GM15510 (cell line): ENCODE measurements around the gene CDKN2AIPNL.

Experiments
- POLR2A ChIP-seq: IDR thresholded peaks from 3 replicates; pipeline ENCODE4 v1.6.1; 2011; ENCODE audit warnings: borderline replicate concordance; ENCODE audit not compliant: insufficient read length; ENCODE audit errors: extremely low read depth

CDKN2AIPNL gene

DNA sequence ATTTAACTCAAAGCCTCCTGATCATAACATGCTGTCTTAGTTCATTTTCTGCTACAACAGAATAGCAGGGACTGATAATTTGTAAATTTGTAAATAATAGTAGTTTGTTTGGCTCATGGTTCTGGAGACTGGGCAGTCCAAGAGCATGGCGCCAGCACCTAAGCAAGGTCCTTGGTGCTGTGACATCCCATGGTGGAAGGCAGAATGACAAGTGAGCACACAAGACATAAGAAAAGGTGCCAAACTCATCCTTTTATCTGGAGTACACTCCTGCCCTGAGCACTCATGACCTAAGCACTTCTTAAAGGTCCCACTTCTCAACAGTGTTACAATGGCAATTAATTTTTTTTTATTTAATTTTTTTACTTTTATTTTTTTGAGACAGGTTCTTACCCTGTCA is 24.2 kb downstream of the CDKN2AIPNL start:
- no peak for TF ChIP-seq POLR2A

DNA sequence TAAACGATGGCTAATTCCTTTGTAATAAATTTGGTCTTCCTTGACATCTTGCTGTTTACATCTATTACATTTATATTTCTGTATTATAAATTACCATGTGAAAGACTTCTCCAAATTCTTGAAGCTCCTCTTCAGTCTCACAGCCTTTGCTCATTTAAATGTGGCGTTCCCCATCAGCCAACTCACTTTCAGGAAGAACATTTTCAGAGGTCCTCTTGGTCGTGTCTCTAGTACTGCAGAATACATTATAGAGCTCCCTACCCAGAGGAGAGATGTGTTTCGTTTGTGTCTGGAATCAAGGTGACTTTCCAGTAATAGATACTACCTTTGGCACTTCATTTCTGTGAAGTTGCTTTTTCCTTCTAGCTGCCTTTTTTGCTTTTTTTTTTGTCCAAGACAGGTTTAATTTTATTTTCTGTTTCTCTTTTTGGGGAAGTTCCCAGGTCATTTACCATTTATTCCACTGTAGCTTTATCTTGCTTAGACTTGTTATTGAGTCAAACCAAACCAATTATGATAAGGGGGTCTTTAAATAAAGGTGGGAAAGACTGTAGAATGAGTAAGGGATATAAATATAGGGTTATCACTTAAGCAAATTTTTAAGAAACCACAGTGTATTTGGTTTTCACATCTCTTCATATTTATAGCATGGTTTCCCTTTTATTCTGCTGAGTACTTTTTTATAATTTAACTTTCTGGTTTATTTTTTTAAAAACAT is 27.5 kb downstream of the CDKN2AIPNL start:
- no peak for TF ChIP-seq POLR2A

DNA sequence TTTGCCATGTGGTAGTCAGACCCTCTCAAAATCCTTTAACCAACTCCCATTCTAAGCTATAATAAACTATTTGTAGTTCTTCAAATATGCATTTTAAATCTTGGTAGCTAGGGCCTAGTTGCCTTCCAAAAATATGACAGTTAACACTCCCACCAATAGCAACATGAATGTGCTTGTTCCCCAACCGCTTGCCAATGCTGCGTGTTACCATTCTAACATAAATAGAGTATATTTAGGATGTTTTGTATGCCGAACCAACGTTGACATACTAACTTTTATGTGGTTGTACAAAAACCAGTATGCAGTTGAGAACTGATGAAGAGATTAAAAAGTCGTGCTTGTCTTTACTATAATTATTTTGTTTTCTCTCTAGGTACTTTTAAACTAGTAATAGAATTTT is 31.3 kb downstream of the CDKN2AIPNL start:
- TF ChIP-seq POLR2A, result no peak

DNA sequence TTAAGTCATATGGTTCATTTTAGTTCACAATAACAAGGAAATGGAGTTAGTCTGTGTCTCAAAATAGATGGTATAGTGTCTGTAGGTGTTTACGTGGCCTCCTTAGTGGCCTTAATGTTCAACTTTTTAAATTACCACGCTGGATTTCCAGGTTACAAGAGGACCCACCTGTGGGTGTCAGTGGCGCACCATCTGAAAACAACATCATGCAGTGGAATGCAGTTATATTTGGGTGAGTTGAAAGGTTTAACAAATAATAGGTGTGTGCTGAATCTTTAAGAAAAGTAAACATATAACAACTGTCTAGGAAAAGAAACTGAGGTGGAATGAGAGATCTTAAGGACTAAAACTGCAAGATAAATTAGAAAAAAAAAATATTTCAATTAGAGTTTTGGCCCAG is 37.4 kb downstream of the CDKN2AIPNL start:
- no peak for TF ChIP-seq POLR2A

DNA sequence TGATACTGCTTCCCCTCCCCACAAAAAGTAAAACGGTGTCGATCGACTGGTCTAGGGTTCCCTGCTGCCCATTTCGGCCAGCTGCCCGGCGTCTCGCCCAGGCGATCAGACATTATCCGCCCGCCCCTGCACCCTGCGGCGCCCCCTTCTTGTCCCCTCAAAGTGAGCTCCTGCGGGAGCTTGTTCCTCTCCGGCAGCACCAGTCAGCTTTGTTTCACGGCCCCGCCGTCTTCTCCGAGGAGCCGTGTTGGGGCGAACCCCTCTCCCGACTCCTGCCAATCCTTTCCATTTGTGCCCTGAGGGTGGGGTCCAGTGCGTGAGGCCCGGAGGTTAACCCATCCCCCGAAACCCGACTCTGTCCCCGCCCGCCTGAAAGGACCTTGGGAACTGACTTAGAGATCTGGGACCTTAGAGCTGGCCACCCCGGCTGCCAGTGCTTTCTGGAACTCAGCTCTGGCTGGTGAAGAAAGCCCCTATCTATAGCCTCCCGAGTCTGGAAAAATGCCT is 39.8 kb downstream of the CDKN2AIPNL start:
- TF ChIP-seq POLR2A, result no peak

DNA sequence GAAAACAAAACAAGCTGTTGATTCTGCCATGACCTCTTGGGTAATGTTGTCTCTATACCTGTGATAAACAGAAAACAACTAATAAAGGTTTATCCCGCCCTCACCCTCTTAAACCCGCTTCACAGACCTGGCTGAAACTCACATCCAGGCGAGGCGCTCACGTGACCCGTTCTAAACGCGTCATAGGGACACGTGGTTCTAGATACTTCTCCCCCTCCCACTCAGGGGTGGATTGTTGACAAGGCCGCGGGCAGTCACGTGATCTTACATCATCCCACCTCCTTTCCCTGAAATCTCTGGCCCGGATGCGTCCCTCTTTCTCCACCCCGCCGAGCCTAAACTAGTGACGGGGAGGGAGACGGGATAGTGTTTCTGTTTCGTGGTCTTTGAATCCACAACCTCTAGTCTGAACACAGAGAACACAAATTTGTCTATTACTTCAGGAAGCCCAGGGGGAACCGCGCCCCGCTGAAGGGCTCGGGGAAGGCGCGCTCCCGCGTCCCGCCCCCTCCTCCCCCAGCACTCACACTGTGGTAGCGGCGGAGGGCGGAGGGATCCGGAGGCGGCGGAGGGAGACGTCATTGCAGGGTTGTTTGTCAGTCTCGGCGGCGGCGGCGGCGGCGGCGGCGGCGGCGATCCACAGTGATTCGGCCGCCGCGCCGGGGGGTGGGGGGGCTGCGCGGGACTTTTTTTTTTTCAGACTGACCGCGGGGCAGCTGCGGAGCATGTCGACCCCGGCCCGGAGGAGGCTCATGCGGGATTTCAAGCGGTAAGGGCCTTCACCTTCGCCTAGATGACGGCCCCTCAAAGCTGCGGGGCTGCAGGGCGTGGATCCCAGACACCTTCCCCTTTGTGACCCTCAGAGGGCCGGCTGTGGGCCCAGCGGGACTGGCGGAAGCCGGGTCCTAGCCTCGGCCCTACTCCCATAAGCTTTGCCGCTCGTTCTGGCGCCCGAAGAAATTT is 40.5 kb downstream of the CDKN2AIPNL start, which contains the start of gene UBE2B:
Gene UBE2B (plus strand): TSS at position 699 of the 963 bp plus-strand sequence. CDS start 27 bp downstream, at position 726.
- TF ChIP-seq POLR2A, result peak; percentile 64

DNA sequence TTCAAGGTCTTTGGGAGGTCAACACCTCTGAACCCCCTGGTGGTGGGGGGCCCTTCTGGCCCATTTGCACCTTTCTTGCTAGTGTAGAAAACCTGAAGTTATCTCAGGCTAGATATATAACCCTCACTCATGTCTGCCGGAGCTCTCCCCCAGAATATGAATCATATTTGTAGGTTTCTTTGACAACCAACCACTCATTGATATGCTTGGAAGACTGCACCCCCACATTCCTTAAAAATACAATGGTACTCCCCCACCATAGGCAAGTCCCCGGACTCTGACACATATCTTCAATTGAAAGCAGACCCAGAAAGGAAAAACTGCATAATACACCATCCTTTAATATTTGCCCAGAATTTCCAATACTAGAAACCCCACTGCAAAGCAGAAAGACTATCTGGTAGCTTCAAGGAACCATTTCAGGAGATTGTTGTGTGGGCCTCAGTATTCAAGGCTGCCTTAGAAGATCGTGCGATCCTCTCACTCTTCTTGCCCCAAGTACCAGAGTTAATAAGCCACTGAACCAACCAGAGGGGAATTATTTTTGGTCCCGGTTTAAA is 41.3 kb downstream of the CDKN2AIPNL start:
- no peak for TF ChIP-seq POLR2A

DNA sequence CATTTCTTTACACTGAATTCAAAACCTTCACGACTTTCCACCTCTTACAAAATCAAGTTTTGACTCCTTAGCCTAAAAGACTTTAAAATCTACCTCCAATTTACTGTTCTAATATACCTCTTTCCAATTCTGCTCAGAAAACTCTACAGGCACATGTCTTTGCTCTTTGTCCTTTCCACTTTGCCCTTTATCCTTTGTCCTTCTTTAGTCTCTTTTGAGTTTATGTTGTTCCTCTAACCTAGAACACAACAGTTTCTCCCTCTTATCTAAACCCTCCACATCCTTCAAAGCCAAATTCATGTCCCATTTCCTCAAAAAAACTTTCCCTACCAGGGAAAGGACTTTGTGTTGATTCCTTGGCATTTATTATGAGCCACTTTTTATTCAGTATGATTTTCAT is 46.1 kb downstream of the CDKN2AIPNL start:
- no peak for TF ChIP-seq POLR2A

DNA sequence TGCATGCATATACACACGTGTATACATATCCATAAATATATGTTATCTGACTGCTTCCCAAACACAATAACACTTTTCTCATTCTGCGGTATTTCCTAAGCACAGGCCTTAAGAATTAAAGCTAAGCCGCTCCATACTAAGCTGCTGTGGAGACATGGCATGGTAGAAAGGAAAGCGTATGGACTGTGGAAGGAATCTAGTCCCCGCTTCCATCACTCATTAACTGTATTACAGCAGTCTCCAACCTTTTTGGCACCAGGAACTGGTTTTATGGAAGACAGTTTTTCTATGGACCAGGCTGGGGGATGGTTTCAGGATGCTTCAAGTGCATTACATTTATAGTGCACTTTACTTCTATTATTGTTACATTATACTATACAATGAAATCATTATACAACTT is 56.0 kb downstream of the CDKN2AIPNL start:
- TF ChIP-seq POLR2A, result no peak
